ENCODE measurements around the gene GRIN2B.

The GRIN2B gene

GRCh38 chr12:13976028-13976584 is 5.3 kb downstream of the GRIN2B start:
- TF ChIP-seq TAF1 (IDR thresholded peaks at IDR 0.05; ENCODE audit: borderline replicate concordance, insufficient read depth, low read length) (no peak), FOXP2 (optimal IDR thresholded peaks at IDR 0.05; ENCODE audit: borderline replicate concordance, extremely low read depth, extremely low read length, insufficient read depth) (no peak), POLR2AphosphoS5 (IDR thresholded peaks at IDR 0.05; ENCODE audit: low read depth, low read length) (no peak), REST (IDR thresholded peaks at IDR 0.05; ENCODE audit: insufficient read depth in 1 of 2, low read depth in 2 of 2, low read length in 2 of 2) (no peak), SIN3A (IDR thresholded peaks at IDR 0.05; ENCODE audit: borderline replicate concordance, insufficient read depth, low read length) (no peak)

- TF ChIP-seq SIN3A (IDR thresholded peaks at IDR 0.05; ENCODE audit: borderline replicate concordance, insufficient read depth, low read length) (no peak), REST (IDR thresholded peaks at IDR 0.05; ENCODE audit: insufficient read depth in 1 of 2, low read depth in 2 of 2, low read length in 2 of 2) (no peak), TAF1 (IDR thresholded peaks at IDR 0.05; ENCODE audit: borderline replicate concordance, insufficient read depth, low read length) (no peak), FOXP2 (optimal IDR thresholded peaks at IDR 0.05; ENCODE audit: borderline replicate concordance, extremely low read depth, extremely low read length, insufficient read depth) (no peak), POLR2AphosphoS5 (IDR thresholded peaks at IDR 0.05; ENCODE audit: low read depth, low read length) (no peak)
Observed at GRCh38 chr12:13973996-13974395, 7.4 kb downstream of the GRIN2B start.

- no peak for TF ChIP-seq FOXP2 (optimal IDR thresholded peaks at IDR 0.05; ENCODE audit: borderline replicate concordance, extremely low read depth, extremely low read length, insufficient read depth)
- TF ChIP-seq REST (IDR thresholded peaks at IDR 0.05; ENCODE audit: insufficient read depth in 1 of 2, low read depth in 2 of 2, low read length in 2 of 2) = no peak
- TF ChIP-seq TAF1 (IDR thresholded peaks at IDR 0.05; ENCODE audit: borderline replicate concordance, insufficient read depth, low read length) = no peak
- TF ChIP-seq SIN3A (IDR thresholded peaks at IDR 0.05; ENCODE audit: borderline replicate concordance, insufficient read depth, low read length) = no peak
- TF ChIP-seq POLR2AphosphoS5 (IDR thresholded peaks at IDR 0.05; ENCODE audit: low read depth, low read length) = no peak
Observed at GRCh38 chr12:13970803-13971202, 10.6 kb downstream of the GRIN2B start.

GRCh38 chr12:13968281-13968680 is 13.1 kb downstream of the GRIN2B start:
- TF ChIP-seq SIN3A (IDR thresholded peaks at IDR 0.05; ENCODE audit: borderline replicate concordance, insufficient read depth, low read length) = no peak
- TF ChIP-seq REST (IDR thresholded peaks at IDR 0.05; ENCODE audit: insufficient read depth in 1 of 2, low read depth in 2 of 2, low read length in 2 of 2) = no peak
- no peak for TF ChIP-seq FOXP2 (optimal IDR thresholded peaks at IDR 0.05; ENCODE audit: borderline replicate concordance, extremely low read depth, extremely low read length, insufficient read depth)
- no peak for TF ChIP-seq TAF1 (IDR thresholded peaks at IDR 0.05; ENCODE audit: borderline replicate concordance, insufficient read depth, low read length)
- no peak for TF ChIP-seq POLR2AphosphoS5 (IDR thresholded peaks at IDR 0.05; ENCODE audit: low read depth, low read length)

All from PFSK-1 (cell line).